ENCODE measurements around the gene TYW1B.
"Not testable (repeated sequence)": the region's sequence is repeated elsewhere in the genome, so short reads cannot be mapped to it uniquely, and the experiment has no call there.

TYW1B gene

DNA sequence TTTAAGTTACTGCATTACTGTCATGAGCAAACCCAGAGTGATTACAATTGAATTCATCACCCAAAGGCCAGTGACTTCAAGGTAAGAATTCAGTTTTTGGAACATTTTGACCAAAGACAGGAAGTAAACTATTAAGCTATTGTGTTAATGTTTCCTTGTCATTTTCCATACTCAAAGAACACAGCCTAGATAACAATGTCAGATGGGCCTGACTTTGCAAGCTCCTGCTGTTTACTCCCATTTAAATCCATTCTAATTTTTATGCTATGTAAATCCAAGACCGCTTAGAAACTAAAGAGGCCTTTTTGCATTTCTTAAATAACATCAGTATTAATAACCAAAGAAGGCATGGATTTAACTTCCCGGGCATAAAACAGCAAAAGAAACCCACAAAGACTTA is 136.6 kb downstream of the TYW1B start:
- DNase-seq = not testable (repeated sequence)

DNA sequence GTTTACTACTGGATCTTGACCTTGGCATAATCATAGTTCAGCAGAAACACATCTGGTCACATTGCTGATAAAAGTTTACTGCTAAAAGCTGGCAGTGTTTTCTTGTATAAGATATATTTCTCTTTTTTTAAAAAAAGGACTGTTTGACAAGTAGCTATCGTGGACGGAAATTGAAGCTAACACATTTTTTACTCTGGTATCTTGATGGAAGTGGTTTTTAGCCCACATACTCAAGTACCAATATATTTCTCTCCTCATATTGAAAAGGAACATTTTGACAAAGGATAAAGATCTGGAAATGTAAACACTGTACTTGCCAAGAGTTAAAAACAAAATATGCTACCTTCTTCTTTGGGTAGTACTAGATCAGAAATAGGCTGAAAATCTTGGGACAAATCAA is 137.8 kb downstream of the TYW1B start:
- DNase-seq = not testable (repeated sequence)

DNA sequence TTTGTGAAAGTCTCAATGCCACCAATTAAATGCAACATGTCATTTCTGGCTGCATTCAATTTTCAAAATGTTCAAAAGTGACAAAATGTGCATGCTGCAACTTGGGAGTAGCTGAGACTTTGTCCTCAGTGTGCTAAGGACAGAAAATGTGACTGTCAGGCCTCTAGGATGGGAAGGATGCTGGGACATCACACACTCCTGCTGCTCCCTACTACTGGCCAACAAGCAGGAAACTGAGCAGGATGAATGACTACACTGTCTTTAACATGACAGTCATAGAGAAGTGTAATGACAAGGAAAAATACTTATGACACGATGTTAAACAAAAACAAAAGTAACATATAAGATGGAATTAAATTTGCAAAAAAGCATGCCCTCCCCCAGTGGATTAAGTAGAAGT is 138.7 kb downstream of the TYW1B start:
- not testable (repeated sequence) for DNase-seq

DNA sequence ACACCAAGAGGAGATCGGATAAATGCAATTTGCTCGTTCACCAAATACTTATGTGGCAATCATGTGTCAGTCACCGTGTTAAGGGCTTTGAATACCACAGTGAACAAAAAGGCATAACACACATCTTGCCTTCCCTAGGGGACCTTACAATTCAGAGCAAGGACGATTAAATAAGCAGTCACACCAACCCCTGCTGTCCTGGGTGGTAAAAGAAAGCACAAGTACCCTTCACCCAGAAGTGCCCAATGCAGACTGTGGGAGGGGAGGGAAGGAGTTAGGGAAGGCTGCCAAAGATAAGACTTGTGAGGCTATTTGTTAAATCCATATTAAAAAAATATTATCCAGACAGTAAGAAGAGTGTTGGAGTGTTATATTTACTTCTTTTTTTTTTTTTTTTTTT is 146.8 kb downstream of the TYW1B start:
- DNase-seq = peak; percentile 21

DNA sequence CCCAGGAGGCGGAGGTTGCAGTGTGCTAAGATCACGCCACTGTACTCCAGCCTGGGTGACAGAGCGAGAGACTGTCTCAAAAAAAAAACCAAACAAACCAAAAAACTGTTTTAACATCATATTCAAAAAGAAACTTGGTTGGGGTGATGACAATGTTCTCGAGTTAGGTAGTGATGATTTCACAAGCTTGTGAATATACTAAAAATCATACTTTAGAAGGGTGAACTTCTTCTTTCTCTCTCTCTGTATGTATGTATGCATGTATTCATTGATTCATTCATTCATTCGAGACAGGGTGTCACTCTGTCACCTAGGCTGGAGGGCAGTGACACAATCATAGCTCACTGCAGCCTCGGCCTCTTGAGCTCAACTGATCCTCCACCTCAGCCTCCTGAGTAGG is 151.1 kb downstream of the TYW1B start:
- not testable (repeated sequence) for DNase-seq

DNA sequence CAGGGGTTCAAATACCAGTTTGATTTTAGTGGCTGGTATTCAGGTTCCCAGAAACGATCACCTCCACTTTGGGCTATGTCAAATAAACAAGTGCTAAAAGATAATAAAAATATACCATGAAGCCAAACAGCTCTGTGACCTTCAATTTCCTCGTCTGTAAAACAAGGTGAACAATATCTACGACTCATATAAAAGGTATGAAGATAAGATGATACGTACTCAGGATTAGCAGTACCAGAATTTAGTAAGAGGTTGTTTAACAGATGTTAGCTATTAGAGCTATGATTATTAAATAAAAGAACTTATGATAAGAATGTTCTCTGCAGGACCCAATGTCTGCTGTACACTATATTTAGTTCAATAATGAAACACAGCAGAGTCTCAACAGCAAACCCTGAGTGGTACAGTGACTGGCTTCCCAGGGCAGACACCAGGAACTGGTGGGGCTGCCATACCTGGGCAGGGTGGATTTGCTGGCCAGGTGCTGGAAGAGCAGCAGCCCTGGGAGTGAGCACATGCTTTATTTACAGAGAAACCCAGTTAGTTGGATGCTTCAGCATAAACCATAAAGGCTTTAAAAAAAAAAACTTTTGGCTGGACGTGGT is 151.8 kb downstream of the TYW1B start:
- not testable (repeated sequence) for DNase-seq

DNA sequence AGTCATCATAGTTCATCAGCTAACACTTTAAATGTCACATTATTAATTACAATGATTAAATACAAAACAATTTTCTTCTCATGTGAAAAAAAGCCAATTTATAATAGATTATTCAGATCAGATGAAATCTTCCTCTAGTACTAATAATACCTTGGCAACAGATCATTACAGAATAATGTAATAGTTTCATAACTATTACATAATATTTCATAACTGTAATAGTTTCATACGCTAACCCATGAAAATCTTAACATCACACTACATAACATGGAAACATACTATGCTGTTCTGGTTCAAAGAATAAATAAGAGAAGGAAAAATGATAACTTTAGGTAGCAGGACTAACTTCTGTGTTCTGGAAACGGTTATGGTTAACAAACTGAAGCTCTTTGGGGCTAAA is 152.3 kb downstream of the TYW1B start:
- not testable (repeated sequence) for DNase-seq

DNA sequence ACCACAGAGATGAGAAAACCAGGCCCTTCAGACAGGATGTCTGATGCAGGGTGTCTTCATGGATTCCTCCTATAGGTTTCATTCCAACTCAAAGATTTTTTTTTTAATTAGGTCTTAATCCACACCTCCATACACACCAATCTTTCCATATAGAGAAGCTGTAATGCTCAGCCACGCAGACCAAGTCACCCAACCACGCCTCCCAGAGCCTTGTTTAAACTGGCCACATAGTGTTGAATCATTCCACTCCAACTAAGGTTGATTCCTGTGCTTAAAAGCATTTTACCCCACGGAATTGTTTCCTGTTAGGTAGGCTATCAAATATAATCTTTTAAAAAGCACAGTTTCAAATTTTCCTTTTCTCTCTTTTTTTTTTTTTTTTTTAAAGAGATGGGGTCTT is 153.6 kb downstream of the TYW1B start:
- DNase-seq = no peak

DNA sequence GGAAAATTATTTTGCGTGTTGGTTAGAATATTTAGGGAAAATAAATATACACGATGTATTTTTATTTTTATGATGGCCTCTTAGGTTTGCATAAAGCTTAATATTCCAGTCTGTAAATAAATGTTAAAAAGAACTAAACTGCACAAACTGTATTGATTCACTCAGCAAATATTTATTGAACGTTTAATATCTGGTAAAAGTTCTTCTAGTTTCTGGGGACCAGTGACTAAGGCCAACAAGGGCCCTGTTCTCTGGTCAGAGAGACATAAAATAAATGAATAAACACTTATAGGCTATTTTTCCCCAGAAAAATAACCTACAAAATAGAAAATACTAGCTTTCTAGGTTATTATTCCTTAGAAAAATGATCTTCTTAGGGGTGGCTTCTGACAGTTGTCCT is 157.2 kb downstream of the TYW1B start:
- DNase-seq = not testable (repeated sequence)

DNA sequence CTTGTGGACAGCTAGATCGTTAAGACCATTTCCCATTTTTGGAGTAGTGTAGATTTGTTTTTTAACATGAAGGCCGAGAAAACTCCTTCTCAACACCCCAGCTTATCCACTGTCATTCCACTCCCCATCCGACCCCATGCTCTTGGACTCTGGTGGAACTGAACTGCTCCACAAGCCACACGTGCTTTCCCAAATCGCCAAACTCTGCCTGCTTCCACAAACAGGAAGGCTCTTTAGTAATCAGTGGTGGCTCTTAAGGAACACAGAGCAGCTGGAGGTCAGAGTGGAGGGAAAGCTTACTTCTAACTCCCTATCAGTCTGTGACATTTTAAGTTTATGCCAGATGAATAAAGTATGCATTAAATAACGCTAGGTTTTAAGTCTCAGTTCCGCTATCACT is 159.6 kb downstream of the TYW1B start:
- not testable (repeated sequence) for DNase-seq

DNA sequence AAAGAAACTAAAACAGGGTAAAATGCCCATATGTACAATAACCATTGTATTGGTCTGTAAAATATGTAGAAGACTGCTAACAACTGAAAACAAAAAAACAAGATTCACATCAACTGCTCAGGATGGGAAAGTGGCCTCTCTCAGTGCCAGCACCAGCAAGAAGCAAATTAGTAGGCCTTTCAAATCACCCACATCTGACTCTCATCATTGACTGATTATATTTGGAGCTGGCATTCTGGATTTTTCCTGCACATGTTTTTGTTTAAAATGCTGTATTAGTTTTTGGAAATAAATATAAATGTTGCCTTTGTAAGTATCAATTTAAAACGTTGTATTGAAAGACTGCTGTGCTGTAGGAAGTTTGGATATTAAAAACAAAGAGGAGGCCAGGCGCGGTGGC is 161.0 kb downstream of the TYW1B start:
- DNase-seq = not testable (repeated sequence)

DNA sequence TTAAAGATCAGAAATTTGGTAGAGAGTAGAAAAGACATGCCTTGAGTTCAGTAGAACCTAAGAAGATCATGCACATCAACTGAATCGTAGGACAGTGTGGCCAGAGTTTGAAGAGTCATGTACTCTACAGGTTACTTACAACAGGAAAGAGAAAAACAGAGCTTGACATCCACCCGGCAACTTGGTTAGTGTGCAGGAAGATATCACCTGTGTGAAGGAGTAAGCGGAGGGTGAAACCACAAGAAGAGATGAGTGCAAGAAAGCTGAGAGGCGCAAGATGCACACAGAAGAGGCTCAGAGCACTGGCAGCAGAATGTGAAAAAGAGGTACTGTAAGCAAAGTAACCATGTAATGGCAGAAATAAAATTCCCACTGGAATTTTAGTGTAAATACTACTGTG is 179.4 kb downstream of the TYW1B start:
- DNase-seq = not testable (repeated sequence)

DNA sequence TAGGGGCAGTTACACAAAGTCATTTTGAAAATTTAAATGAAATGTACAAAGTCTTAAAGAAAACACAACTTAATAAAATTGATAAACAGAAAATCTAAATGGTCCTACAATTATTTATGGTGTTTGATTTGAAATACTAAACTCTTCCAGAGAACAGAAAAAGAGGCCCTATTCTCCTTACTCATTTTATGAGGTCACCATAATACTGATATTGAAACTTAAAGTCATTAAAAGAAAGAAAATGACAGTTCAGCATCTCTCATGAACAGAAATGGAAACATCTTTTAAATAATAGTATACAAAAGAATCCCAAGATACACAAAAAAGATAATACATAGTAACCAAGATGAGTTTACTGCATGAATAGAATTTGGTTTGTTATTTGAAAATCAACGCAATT is 184.3 kb downstream of the TYW1B start:
- DNase-seq = not testable (repeated sequence)

DNA sequence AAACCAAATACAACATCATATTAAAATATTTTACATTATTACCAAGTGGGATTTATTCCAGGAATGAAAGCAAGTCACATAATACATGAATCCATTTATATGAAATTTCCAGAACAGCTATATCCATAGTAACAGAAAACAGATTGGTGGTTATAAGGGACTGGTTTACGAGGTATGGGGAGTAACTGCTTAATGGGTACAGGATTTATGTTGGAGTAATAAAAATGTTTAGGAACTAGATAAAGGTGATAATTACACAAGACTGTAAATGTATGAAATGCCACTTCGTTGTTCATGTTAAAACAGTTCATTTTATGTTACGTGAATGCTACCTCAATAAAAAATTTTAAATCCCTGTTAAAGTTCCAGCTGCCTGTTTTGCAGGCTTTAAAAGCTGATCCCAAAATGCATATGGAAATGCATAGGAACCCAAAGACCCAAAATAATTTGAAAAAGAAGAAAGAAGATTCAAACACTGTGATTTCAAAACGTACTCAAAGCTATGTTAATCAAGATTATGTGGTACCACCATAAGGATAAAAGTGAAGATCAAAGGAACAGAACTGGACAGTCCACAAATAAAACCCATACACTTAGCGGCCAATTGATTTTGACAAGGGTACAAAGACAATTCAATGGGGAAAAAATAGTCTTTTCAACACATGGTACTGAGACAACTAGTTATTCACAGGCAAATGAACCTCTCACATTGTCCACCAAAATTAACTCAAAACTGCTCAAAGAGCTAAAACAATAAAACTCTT is 186.3 kb downstream of the TYW1B start:
- DNase-seq = not testable (repeated sequence)

DNA sequence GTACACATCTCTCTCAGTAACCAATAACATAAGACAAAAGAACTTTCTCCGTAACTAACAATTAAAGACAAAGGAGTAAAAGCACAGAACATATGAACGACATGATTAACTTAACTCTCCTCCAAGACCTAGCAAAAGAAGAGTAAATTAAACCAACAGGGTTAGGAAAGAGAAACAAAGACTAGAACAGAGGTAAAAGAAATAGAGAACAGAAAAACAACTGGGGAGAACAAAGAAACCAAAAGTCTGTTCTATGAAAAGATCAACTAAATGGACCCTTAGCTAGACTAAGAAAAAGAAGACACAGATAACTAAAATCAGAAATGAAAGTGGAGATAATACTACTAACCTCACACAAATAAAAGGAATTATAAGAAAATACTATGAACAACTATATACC is 187.3 kb downstream of the TYW1B start:
- not testable (repeated sequence) for DNase-seq

DNA sequence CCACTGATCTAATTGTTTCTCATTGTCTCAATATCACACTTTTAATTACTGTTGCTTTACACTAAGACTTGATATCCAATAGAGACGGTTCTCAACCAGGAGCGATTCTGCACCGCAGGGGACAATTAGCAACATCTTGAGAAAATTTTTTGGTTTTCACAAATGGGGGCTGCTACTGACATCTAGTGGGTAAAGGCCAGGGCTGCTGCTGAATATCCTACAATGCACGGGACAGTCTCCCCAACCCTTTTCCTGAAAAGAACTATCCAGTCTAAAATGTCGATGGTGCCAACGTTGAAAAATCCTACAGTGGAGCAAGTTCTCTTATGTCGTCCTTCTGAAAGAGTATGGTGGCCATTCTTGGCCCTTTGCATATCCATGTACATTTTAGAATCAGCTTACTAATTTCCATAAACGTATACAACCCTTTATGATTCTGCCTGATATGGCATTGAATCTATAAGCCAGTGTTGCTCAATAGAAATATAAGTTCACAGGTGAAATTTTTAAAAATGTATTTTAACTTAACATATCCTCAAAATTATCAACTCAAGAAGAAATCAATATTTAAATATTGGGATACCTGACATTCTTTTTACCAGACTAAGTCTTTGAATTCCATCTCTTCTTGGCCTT is 192.6 kb downstream of the TYW1B start:
- not testable (repeated sequence) for DNase-seq

DNA sequence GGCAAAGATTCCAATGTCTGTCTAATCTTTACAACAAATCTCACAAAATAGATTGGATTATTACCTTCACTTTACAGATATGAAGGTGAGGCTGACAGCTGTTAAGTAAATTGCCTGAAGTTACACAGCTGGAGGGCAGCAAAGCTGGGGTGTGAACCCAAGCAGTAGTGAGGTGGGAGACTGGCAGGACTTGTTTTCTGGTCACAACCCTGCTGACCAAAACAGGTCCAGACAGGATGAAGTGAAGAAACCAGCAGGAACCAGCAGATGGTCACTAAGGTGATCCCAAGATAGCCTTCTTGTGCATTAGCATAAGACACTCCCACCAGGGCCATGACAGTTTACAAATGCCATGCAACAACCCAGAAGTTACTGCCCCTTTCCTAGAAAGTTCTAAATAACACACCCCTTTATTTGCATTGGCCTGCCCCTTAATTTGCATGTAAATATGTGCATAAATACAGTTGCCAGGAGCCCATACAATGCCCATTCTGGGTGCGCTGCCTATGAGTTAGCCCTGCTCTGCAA is 195.2 kb downstream of the TYW1B start:
- DNase-seq = not testable (repeated sequence)

DNA sequence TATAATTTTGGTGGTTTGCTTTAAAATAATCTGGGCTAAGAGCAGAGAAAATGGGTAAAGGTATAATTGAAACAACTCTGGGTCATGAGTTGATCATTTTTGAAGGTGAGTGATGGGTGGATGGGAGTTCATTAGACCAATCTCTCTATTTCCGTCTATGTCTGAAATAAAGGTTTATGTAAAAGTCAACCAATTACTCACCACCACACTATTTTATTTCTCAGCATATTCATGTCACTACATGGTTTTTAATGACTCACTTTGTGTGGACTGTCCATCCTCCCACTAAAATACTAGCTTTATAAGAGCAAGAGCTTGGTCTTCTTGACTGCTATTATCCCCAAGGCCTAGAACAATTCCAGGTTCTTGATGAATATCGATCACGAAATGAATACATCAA is 199.6 kb downstream of the TYW1B start:
- peak; percentile 16 for DNase-seq

DNA sequence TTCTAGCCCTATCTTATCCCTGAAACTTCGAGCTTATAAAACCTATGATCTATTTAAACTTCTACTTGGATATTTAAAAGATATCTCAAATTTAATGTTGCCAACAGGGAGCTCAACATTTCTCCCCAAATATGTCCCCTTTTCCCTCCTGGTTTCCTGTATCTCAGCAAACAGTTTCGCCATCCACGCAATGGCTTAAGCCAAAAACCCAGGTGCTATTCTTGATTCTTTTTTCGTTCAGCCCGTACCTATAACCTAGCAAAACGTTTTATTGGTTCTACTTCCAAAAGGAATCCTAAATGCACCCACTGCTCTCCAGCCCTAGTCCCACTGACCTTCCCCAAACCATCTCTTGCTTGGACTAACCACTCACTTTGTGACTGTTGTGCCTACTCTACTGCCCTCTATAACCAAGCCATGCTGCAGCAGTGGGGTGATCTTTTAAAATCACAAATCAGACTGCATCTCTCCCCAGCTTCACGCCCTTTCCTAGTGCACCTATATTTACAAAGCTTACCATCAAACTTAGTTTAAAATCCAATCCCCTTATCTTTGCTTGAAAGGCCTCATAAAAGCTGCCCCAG is 201.5 kb downstream of the TYW1B start:
- DNase-seq = not testable (repeated sequence)

DNA sequence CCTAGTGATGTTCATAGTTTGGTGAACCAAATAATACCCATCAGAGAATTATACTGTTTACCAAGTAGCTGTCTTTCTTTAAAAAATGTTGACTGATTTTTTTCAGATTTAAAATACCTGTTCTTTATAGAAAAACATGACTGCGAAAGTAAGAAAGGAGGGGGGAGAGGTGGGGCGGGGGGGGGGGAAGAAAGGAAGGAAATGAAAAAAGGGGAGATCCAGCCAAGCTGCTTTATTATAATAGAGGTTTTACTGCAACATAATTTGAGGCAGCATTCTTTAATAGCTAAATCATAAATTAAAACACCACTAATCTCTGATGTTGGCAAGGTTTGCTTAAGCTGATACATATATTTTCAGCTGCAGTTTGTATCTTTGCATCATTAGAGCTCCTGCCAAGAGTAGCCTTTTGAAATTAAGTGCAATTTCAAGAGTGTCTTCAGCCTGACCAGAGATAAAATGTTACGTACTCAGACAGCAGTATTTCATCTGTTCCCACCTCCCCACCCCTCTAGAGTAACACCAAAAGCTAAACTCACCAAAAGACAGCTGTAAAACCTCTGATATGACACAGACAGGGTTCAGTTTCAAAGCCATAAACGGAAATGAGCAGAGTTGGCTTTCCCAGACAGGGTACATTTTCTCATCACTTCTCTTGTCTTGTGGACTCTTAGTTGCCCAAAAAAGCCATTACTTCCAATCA is 202.1 kb downstream of the TYW1B start:
- not testable (repeated sequence) for DNase-seq

DNA sequence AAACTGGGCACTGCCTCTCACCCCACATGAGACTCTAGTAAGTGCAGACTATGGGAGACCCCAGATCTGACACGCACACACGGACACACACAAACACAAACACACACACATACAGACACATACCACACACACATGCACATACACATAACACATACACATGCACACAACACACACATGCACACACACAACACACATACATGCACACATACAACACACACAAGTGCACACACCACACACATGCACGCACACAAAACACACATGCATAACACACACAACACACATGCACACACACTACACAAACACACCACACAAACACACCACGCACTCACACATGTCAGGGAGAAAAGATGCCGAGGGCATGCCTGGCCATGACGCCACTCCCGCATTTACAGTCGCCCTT is 205.5 kb downstream of the TYW1B start:
- no peak for DNase-seq

DNA sequence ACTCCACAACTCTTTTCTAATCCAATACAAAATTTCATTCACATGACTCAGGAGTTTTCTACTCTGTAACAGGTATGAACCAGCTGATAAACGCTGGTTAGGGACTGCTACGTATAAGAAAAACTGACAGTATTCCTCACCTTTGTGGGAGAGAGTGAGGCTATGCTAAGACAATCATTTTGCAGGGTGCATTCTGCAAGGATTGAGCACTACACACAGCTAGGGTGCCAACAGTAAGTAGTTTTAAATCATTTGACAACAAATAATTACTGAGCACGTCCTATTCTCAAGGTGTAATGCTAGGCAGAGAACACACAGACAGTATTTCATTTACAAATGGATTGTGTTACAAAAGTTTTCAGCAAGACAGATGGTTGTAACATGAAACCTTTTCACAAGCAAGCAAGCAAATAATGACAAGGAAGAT is 206.2 kb downstream of the TYW1B start:
- DNase-seq = not testable (repeated sequence)

Measured in fibroblast of skin of back (primary cell).